A549 (cell line): ENCODE results near the gene MAP10.

Experiments used
- CHD4 ChIP-seq: fragments of 200-600 bp; sonication (generic); IDR thresholded peaks from 2 replicates; pipeline ENCODE4 v1.6.1; 2016; ENCODE audit warnings: antibody characterized with exemption, mild to moderate bottlenecking, borderline replicate concordance
- CTCF ChIP-seq: fragments of >200 bp; sonication (Bioruptor Twin); formaldehyde crosslinking; IDR thresholded peaks from 3 replicates; pipeline ENCODE4 v1.5.1; 2016
- EP300 ChIP-seq, 2 experiments: fragments of >200 bp; sonication (Bioruptor Twin); formaldehyde crosslinking; IDR thresholded peaks; 2 replicates in 1 of 2; 3 replicates in 1 of 2; pipeline ENCODE4 v1.6.1; 2016 to 2017
- HDAC2 ChIP-seq: fragments of 200-600 bp; sonication (generic); IDR thresholded peaks from 2 replicates; pipeline ENCODE4 v1.6.1; 2016
- JUNB ChIP-seq: fragments of >200 bp; sonication (Bioruptor Twin); formaldehyde crosslinking; IDR thresholded peaks from 2 replicates; pipeline ENCODE4 v1.6.1; 2016
- KDM1A ChIP-seq: fragments of 200-600 bp; sonication (generic); IDR thresholded peaks from 2 replicates; pipeline ENCODE4 v1.6.1; 2016; ENCODE audit warnings: low read depth, mild to moderate bottlenecking
- PHF8 ChIP-seq: fragments of 200-600 bp; sonication (generic); IDR thresholded peaks from 2 replicates; pipeline ENCODE4 v1.6.1; 2016; ENCODE audit warnings: low read depth, mild to moderate bottlenecking, antibody characterized with exemption, moderate library complexity, borderline replicate concordance
- POLR2AphosphoS2 ChIP-seq: conservative IDR thresholded peaks from 2 replicates; pipeline ENCODE4 v1.6.1; 2012; ENCODE audit warnings: low read length, improper control_type of control experiment, inconsistent platforms
- REST ChIP-seq: fragments of 200-600 bp; sonication (generic); IDR thresholded peaks from 2 replicates; pipeline ENCODE4 v1.6.1; 2016; ENCODE audit warnings: antibody characterized with exemption, mild to moderate bottlenecking, moderate library complexity
- USF2 ChIP-seq: fragments of 450-650 bp; IDR thresholded peaks from 2 replicates; pipeline ENCODE4 v1.6.1; 2014; ENCODE audit warnings: antibody characterized with exemption
- ZC3H11A ChIP-seq: fragments of 450-650 bp; IDR thresholded peaks from 2 replicates; pipeline ENCODE4 v1.6.1; 2014; ENCODE audit warnings: antibody characterized with exemption, mild to moderate bottlenecking

GRCh38 chr1:232773752-232774151 is 31.5 kb upstream of the MAP10 start:
- no peak for TF ChIP-seq POLR2AphosphoS2
- no peak for TF ChIP-seq KDM1A
- no peak for TF ChIP-seq JUNB
- no peak for TF ChIP-seq ZC3H11A
- no peak for TF ChIP-seq CTCF
- TF ChIP-seq USF2: no peak
- TF ChIP-seq REST: no peak
- no peak for TF ChIP-seq EP300 (IDR thresholded peaks at IDR 0.05)
- no peak for TF ChIP-seq HDAC2
- no peak for TF ChIP-seq PHF8
- TF ChIP-seq CHD4: no peak
